HUES48 (cell line): ENCODE measurements around the gene VIT.
A peak's percentile ranks its signal among the peaks of the same experiment; 100 is the strongest.

ENCODE experiments used
- H3K27ac ChIP-seq: one replicate; pipeline ENCODE4 v1.7.0; 2013; ENCODE audit warnings: low read depth, low read length, inconsistent platforms
- H3K27me3 ChIP-seq: 2 replicates; pipeline ENCODE4 v1.6.1; 2013; ENCODE audit warnings: mild to moderate bottlenecking, low read length; ENCODE audit not compliant: control insufficient read depth, insufficient read depth
- H3K36me3 ChIP-seq: 2 replicates; pipeline ENCODE4 v1.6.1; 2013; ENCODE audit warnings: low read length; ENCODE audit not compliant: control insufficient read depth, insufficient read depth
- H3K4me1 ChIP-seq: 2 replicates; pipeline ENCODE4 v1.6.1; 2013; ENCODE audit warnings: mild to moderate bottlenecking, low read length; ENCODE audit not compliant: control insufficient read depth, insufficient read depth
- H3K4me3 ChIP-seq: 2 replicates; pipeline ENCODE4 v1.5.1; 2013; ENCODE audit warnings: mild to moderate bottlenecking, low read depth, low read length
- H3K9ac ChIP-seq: 2 replicates; pipeline ENCODE4 v1.6.1; 2013; ENCODE audit warnings: mild to moderate bottlenecking, low read depth, low read length, moderate library complexity
- H3K9me3 ChIP-seq: 2 replicates; pipeline ENCODE4 v1.6.1; 2013; ENCODE audit warnings: low read length; ENCODE audit not compliant: control insufficient read depth, insufficient read depth

Gene VIT

GRCh38 chr2:36698993-36699392 lies 2.5 kb downstream of the VIT start:
- no peaks in the 10 kb centered on the region for H3K27me3 ChIP-seq
- H3K27ac ChIP-seq, result no peak overlapping the region
- H3K9me3 ChIP-seq, result no peaks in the 10 kb centered on the region
- no peaks in the 10 kb centered on the region for H3K36me3 ChIP-seq
- no peak overlapping the region for H3K9ac ChIP-seq
- H3K4me1 ChIP-seq, result peaks cover 16% of the 10 kb centered on the region
- no peak overlapping the region for H3K4me3 ChIP-seq

GRCh38 chr2:36700311-36700710 lies 3.8 kb downstream of the VIT start:
- H3K27me3 ChIP-seq, result no peaks in the 10 kb centered on the region
- no peak overlapping the region for H3K9ac ChIP-seq
- H3K27ac ChIP-seq, result no peak overlapping the region
- H3K4me1 ChIP-seq, result peaks cover 16% of the 10 kb centered on the region
- no peak overlapping the region for H3K4me3 ChIP-seq
- no peaks in the 10 kb centered on the region for H3K9me3 ChIP-seq
- H3K36me3 ChIP-seq, result no peaks in the 10 kb centered on the region

GRCh38 chr2:36701391-36701795 lies 4.9 kb downstream of the VIT start:
- no peaks in the 10 kb centered on the region for H3K9me3 ChIP-seq
- peak overlapping the region; percentile 53 for H3K27ac ChIP-seq
- H3K4me3 ChIP-seq, result no peak overlapping the region

GRCh38 chr2:36701918-36702317 lies 5.4 kb downstream of the VIT start:
- Histone ChIP-seq H3K4me1 (peaks cover 12% of the 10 kb centered on the region), H3K9ac (no peak overlapping the region), H3K27ac (peak overlapping the region; percentile 53)

More at GRCh38 chr2:36701391-36701795, 4.9 kb downstream of the VIT start:
- no peaks in the 10 kb centered on the region for H3K27me3 ChIP-seq
- H3K9ac ChIP-seq, result no peak overlapping the region
- H3K4me1 ChIP-seq, result peaks cover 16% of the 10 kb centered on the region
- no peaks in the 10 kb centered on the region for H3K36me3 ChIP-seq

GRCh38 chr2:36702781-36703180 lies 6.3 kb downstream of the VIT start:
- no peak overlapping the region for H3K27ac ChIP-seq
- H3K9me3 ChIP-seq, result no peaks in the 10 kb centered on the region
- peaks cover 12% of the 10 kb centered on the region for H3K4me1 ChIP-seq
- H3K4me3 ChIP-seq, result no peak overlapping the region
- H3K36me3 ChIP-seq, result no peaks in the 10 kb centered on the region
- no peaks in the 10 kb centered on the region for H3K27me3 ChIP-seq
- H3K9ac ChIP-seq, result no peak overlapping the region

More at GRCh38 chr2:36701918-36702317, 5.4 kb downstream of the VIT start:
- Histone ChIP-seq H3K27me3 (no peaks in the 10 kb centered on the region), H3K9me3 (no peaks in the 10 kb centered on the region), H3K36me3 (no peaks in the 10 kb centered on the region), H3K4me3 (no peak overlapping the region)

- Histone ChIP-seq H3K4me1 (peaks cover 12% of the 10 kb centered on the region), H3K9me3 (no peaks in the 10 kb centered on the region), H3K4me3 (no peak overlapping the region), H3K27ac (no peak overlapping the region), H3K36me3 (no peaks in the 10 kb centered on the region), H3K27me3 (no peaks in the 10 kb centered on the region), H3K9ac (no peak overlapping the region)
Observed at GRCh38 chr2:36704475-36705150, 8.1 kb downstream of the VIT start.

GRCh38 chr2:36705326-36706020 lies 9.0 kb downstream of the VIT start:
- H3K27ac ChIP-seq, result no peak overlapping the region
- H3K4me3 ChIP-seq, result no peak overlapping the region
- H3K4me1 ChIP-seq, result peaks cover 12% of the 10 kb centered on the region
- H3K27me3 ChIP-seq, result no peaks in the 10 kb centered on the region
- H3K36me3 ChIP-seq, result no peaks in the 10 kb centered on the region
- no peak overlapping the region for H3K9ac ChIP-seq
- H3K9me3 ChIP-seq, result peaks cover under 1% of the 10 kb centered on the region; the same call in 1 of the 2 replicates

GRCh38 chr2:36706021-36706876 lies 9.7 kb downstream of the VIT start:
- Histone ChIP-seq H3K9me3 (peaks cover 7% of the 10 kb centered on the region; the same call in 1 of the 2 replicates), H3K27me3 (no peaks in the 10 kb centered on the region), H3K9ac (no peak overlapping the region), H3K4me3 (no peak overlapping the region), H3K4me1 (peaks cover 7% of the 10 kb centered on the region), H3K36me3 (no peaks in the 10 kb centered on the region), H3K27ac (no peak overlapping the region)

GRCh38 chr2:36707050-36707449 lies 10.5 kb downstream of the VIT start:
- no peaks in the 10 kb centered on the region for H3K36me3 ChIP-seq
- H3K27me3 ChIP-seq, result no peaks in the 10 kb centered on the region
- H3K4me1 ChIP-seq, result 0 out of 2 replicates have a peak, but pooled peaks cover 5% of the 10 kb centered on the region
- no peak overlapping the region for H3K27ac ChIP-seq
- H3K4me3 ChIP-seq, result no peak overlapping the region
- H3K9ac ChIP-seq, result no peak overlapping the region
- H3K9me3 ChIP-seq, result peaks cover 7% of the 10 kb centered on the region; the same call in 1 of the 2 replicates

GRCh38 chr2:36708041-36708741 lies 11.7 kb downstream of the VIT start:
- Histone ChIP-seq H3K27ac (no peak overlapping the region), H3K27me3 (no peaks in the 10 kb centered on the region), H3K36me3 (no peaks in the 10 kb centered on the region), H3K4me1 (peaks cover 7% of the 10 kb centered on the region; the same call in 1 of the 2 replicates), H3K9ac (no peak overlapping the region), H3K9me3 (peaks cover 7% of the 10 kb centered on the region; the same call in 1 of the 2 replicates), H3K4me3 (no peak overlapping the region)
